Spleen (tissue), 7 donors: ENCODE data around the gene CELA2B.
"Not testable (repeated sequence)": the region's sequence is repeated elsewhere in the genome, so short reads cannot be mapped to it uniquely, and the experiment has no call there.

Experiments used
- CTCF ChIP-seq, 11 experiments: fragments of 200-600 bp in 7 of 11; fragments of 450-650 bp in 4 of 11; sonication (generic) in 4 of 11; IDR thresholded peaks in 8 of 11; conservative IDR thresholded peaks in 3 of 11; 1 replicate in 7 of 11; 2 replicates in 4 of 11; pipeline versions ENCODE4 v1.4.0 to v1.8.0; 2016 to 2021; ENCODE audit warnings: antibody characterized with exemption in 11 of 11, inconsistent platforms in 4 of 11, mild to moderate bottlenecking in 1 of 11
- POLR2A ChIP-seq, 3 donors: fragments of 450-650 bp; IDR thresholded peaks; one replicate each; pipeline ENCODE4 v1.5.1; 2017; ENCODE audit warnings: antibody characterized with exemption in 3 of 3, mild to moderate bottlenecking in 1 of 3
- POLR2AphosphoS5 ChIP-seq, 3 donors: sonication (generic); formaldehyde crosslinking; IDR thresholded peaks; one replicate each; pipeline ENCODE4 v1.5.1; 2017; ENCODE audit warnings: antibody characterized with exemption in 3 of 3
- donor health status: DM: no; HTN: no; CAD: no; lungs with moderate emphysema.
- donor health status: DM: no; HTN: no; CAD: no.
- donor health status: DM: no; HTN: no; CAD: no.

- TF ChIP-seq POLR2A (IDR thresholded peaks at IDR 0.05); CTCF (IDR thresholded peaks at IDR 0.05 in 8 of 11, conservative IDR thresholded peaks at IDR 0.05 in 3 of 11); POLR2AphosphoS5 (IDR thresholded peaks at IDR 0.05): not testable (repeated sequence)
Measured at GRCh38 chr1:15521206-15521906, 45.5 kb downstream of the CELA2B start.
